NCI-H1417 treated with DMSO at 0.1 percent for 48 hours (cell line): ENCODE results near the gene TIAM2.

Experiments used
- DNase-seq: peaks from one replicate; lab custom pipeline; 2025; lab: John Stamatoyannopoulos, UW

TIAM2 gene

GRCh38 chr6:155130161-155130853 lies 135.2 kb downstream of the TIAM2 start:
- DNase-seq: no peak

- DNase-seq: no peak
These were observed 137.5 kb downstream of the TIAM2 start for GRCh38 chr6:155132617-155133016.

- no peak for DNase-seq
These were observed 145.9 kb downstream of the TIAM2 start for GRCh38 chr6:155141002-155141401.

GRCh38 chr6:155141512-155141911 lies 146.4 kb downstream of the TIAM2 start:
- DNase-seq: no peak

GRCh38 chr6:155142168-155143028 lies 147.3 kb downstream of the TIAM2 start:
- DNase-seq: no peak

GRCh38 chr6:155143029-155143577 lies 148.0 kb downstream of the TIAM2 start:
- no peak for DNase-seq

GRCh38 chr6:155143578-155144106 lies 148.5 kb downstream of the TIAM2 start:
- no peak for DNase-seq

- no peak for DNase-seq
These were observed 151.1 kb downstream of the TIAM2 start for GRCh38 chr6:155146205-155146604.

- no peak for DNase-seq
These were observed 153.0 kb downstream of the TIAM2 start for GRCh38 chr6:155147958-155148663.

GRCh38 chr6:155150967-155151671 lies 156.0 kb downstream of the TIAM2 start:
- no peak for DNase-seq

- no peak for DNase-seq
These were observed 157.3 kb downstream of the TIAM2 start for GRCh38 chr6:155152211-155153076.

- DNase-seq: peak; percentile 67
These were observed 159.2 kb downstream of the TIAM2 start for GRCh38 chr6:155154158-155154830.

GRCh38 chr6:155155787-155156447 lies 160.8 kb downstream of the TIAM2 start:
- no peak for DNase-seq

- DNase-seq: no peak
These were observed 162.0 kb downstream of the TIAM2 start for GRCh38 chr6:155157101-155157500.

- no peak for DNase-seq
These were observed 163.1 kb downstream of the TIAM2 start for GRCh38 chr6:155158030-155158843.

GRCh38 chr6:155162682-155163081 lies 167.6 kb downstream of the TIAM2 start:
- DNase-seq: no peak

GRCh38 chr6:155163601-155164000 lies 168.5 kb downstream of the TIAM2 start:
- no peak for DNase-seq

- no peak for DNase-seq
These were observed 170.1 kb downstream of the TIAM2 start for GRCh38 chr6:155165029-155165710.
